ENCODE measurements around the gene PLCB2.

The PLCB2 gene

GRCh38 chr15:40267670-40268069, 40.1 kb downstream of the PLCB2 start:
- DNase-seq, result no peak

DNA sequence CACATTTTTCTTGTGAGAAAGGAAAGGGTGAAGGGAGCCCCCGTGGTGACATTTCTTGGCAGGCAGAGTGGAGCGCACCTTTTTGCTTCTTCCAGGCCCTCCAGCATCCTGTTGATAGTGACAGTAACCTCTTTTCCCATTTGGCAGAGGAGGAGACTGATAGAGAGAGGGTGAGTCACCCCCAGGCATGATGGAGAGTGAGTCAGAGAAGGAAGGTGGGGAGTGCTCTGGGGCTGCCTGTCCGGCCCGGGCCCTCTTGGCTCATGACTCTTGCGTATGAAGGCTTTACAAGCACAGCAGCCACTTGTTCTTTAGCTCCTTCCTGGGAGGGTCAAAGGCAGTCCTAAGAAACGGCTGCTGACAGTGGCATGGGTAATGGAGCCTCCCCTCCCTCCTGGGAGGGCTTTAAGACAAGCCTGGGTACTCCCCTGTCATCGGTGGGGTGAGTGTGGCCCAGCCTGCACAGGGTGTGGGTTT, 40.9 kb downstream of the PLCB2 start:
- no peak for DNase-seq

DNA sequence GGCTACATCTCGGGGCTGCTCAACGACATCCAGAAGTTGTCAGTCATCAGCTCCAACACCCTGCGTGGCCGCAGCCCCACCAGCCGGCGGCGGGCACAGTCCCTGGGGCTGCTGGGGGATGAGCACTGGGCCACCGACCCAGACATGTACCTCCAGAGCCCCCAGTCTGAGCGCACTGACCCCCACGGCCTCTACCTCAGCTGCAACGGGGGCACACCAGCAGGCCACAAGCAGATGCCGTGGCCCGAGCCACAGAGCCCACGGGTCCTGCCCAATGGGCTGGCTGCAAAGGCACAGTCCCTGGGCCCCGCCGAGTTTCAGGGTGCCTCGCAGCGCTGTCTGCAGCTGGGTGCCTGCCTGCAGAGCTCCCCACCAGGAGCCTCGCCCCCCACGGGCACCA, 41.9 kb downstream of the PLCB2 start:
- DNase-seq, result no peak

DNA sequence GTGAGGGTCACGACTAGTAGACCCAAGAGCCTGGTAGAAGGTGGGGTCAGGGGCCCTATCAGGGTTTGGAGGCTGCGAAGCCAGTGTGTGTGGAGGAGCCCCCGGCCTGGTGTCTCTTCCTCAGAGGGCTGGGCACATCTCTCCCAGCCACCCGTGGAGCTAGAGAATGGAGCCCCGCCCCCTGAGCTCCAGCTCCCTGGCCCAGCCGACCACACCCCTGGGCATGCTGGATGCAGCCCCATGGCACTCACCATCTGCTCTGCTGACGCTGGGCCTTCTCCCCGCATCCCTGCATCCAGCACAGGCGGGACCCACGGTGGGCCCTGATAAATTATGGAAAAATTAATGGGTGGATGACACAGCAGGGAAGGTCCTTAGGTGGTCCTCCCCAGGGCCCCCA, 42.4 kb downstream of the PLCB2 start:
- peak; percentile 28 to 67 for DNase-seq

DNA sequence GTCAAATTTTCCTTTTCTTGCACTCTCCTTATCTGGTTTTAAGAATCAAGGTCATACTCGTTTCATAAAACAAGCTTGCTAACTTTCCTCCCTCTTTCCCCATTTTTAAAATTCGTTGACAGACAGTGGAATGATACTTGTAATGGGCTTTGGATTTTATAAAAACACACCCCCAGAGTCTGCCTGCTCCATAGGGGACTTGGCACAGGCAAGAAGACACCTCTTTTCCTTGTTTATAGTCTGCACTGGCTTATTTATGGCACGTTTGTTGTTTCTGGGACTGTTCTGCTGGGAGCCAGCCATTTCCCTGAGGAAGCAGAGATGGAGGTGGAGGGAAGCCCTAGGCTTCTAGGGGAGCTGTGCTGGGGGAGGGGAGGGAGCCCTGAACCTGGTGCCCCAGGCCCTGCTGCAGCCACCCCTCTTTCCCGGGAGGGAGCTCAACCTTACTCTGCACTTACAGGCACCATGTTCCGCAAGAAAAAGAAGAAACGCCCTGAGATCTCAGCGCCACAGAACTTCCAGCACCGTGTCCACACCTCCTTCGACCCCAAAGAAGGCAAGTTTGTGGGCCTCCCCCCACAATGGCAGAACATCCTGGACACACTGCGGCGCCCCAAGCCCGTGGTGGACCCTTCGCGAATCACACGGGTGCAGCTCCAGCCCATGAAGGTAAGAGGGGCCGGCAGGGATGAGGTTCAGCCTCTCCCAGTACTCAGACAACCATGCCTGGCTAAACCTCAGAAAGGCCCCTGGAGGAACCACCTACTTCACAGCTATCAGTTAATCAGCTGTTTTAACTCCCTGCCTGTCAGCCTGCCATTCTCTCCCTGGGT, 43.2 kb downstream of the PLCB2 start:
- DNase-seq, result no peak

DNA sequence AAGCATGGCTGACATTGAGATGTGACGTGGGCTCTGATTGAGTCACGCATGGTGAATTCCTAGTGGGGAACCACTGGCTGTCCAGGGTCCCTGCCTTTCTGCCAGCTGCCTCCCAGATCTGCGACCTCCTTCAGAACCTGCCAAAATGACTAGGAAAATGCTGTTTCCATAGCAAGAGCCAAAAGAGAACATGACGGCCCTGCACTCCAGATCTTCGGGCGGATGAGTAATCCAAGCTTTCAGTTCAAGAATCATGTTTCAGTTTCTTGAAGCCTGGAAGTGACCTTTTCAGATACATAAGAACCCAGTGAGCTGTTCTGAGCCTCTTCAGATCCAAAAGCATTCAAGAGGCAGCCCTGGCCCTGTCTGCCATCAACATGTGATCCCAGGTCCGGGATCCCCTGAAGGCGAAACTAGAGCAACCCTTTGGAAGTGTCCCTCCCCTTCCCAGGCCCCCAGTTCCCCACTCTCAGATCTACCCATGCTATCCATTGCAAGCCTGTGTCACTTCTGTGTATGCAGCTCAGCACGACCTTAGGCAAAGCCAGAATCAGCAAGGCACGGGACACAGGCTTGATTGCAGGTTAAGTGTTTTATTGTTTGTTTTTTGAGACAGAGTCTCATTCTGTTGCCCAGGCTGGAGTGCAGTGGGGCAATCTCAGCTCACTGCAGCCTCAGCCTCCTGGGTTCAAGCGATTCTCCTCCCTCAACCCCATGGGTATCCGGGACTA, 44.5 kb downstream of the PLCB2 start:
- no peak for DNase-seq

- DNase-seq, result peak; percentile 68 to 86
Observed at GRCh38 chr15:40259021-40259420, 48.7 kb downstream of the PLCB2 start.

DNA sequence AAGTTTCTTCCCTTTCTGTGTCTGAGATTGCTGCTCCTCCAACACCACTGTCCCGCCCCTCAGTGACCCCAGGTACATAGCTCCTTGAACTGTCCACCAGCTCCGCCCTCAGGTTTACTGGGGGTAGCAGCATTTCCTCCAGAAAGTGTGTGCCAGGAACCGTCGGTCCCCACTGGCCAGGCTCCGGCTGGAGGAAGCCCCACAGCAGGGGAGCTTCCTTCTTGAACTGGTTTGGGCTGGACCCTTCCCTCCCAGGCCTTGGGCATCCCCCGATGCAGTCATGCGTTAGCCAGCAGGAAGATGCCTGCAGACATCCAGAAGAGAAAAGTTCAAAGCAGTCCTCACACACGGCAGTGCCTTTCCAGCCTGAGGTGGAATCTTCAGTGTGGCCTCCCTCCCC, 49.2 kb downstream of the PLCB2 start:
- no peak for DNase-seq

DNA sequence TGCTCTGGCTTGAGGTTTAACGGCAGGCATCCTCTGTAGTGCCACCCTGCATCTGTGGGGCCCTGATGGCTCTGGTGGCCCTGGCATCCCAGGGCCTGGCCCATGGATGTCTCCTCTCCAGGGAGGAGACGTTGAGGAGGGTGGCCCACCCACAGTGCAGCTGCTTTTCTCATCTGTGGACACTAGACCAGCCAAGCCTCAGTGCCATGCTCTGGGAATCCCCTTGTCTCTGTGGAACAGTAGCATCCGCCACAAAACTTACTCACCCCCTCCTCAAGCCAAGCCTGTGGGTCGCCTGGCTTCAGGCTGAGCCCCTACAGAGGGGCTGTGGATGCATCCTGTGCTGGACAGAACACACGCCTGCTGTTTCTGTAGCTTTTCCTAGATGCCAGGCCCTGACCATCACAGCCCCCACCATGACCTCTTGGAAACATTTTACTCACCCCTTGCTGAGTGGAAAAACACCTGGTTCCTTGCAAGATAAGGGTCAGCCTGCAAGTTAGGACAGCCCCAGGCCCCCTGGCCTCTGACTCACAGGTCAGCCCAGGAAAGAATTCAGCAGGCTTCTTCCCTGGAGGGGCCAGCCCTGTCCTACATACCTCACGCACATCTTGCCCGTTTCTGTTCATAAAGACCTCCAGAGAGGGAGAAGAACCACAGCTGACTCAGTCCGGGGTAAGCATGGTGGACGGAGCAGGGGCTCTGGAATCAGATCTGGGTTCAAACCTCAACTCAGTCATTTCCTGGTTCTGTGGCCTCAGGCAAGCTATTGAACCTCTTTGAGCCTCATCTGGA, 49.9 kb downstream of the PLCB2 start:
- no peak for DNase-seq

GRCh38 chr15:40256638-40257235, 51.0 kb downstream of the PLCB2 start:
- peak; percentile 62 to 63 for DNase-seq

DNA sequence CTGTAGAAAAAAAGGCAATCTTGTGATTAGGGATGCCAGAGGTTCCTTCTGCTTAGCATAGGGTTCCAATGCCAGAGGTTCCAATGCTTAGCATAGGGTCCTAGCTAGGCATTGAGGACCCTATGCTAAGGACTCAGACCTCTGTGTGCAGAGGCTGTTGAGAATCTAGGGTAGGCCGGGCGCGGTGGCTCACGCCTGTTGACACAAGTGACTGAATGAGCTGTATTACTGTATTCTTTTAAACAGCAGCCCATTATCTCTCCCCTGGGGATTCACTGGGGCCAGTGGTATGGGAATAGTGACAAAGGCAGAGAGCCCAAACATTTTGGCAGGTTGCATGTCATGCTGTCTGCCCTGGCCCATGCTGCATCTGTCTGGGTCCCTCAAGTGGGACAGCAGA, 52.7 kb downstream of the PLCB2 start:
- peak; percentile 46 to 83 for DNase-seq

DNA sequence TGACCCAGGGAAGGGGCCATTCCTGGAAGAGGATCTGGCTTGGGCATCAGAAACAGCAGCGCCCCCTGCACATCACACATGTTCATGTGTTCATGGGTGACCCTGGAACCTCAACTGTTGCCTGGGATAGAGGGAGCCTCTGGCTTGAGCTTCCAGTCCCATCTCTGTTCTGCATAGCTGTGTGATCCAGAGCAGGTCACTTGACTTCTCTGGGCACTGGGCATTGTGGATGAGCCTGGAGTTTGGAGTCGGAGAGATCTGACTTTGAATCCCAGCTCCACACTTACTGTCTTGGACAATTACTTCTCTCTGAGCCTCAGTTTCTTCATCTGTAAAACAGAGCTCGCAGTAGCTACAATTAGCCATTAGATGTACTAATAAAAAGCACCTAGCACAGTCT, 53.3 kb downstream of the PLCB2 start:
- DNase-seq, result no peak

GRCh38 chr15:40253167-40253790, 54.5 kb downstream of the PLCB2 start:
- no peak for DNase-seq

- peak in 1 of 2 experiments; percentile 34 for DNase-seq
Observed at GRCh38 chr15:40252438-40253166, 55.1 kb downstream of the PLCB2 start.

DNA sequence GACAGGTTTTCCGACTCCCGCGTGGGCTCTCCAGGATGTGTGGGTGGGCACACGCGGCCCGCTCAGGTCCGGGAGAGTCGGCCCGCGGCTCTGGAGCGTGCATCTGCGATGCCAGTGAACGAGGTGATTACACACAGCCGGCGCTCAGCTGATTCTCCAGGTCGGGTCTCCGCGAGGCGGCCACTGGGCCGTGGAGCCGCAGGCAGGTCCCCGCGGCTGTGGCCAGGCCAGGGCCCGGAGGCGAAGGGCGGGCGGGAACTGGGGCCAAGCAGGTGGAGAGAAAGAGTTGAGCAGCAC, 55.6 kb downstream of the PLCB2 start:
- no peak for DNase-seq

DNA sequence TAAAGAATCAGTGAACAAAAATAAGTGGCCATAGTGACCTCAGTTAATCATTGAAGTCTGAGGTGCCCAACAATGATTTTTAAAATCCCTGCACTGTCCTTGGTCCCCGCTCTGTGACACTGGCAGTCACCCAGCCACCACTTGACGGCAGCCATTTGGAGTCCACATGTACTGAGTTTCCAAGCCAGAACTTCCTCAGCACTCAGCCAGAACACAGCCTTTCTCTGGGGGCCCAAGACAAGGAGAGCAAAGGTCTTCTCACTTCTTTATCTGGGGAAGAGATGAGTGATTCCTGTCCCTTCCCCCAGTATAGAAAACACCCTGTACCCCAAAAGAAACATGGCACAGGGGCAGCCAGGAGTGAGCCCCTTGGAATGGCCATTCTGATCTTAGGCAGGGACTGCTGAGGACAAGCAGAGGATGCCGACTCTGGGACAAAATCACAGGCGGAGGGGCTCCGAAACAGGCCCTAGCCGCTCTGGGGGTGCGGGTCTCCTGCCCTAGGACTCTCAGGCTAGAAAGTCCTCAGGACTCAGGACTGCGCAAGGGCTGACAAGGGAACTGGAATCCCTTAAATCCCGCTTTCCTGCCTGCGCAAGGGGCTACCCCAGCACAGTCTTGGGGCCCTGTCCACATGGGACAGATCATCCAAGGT, 56.1 kb downstream of the PLCB2 start:
- DNase-seq, result no peak

DNA sequence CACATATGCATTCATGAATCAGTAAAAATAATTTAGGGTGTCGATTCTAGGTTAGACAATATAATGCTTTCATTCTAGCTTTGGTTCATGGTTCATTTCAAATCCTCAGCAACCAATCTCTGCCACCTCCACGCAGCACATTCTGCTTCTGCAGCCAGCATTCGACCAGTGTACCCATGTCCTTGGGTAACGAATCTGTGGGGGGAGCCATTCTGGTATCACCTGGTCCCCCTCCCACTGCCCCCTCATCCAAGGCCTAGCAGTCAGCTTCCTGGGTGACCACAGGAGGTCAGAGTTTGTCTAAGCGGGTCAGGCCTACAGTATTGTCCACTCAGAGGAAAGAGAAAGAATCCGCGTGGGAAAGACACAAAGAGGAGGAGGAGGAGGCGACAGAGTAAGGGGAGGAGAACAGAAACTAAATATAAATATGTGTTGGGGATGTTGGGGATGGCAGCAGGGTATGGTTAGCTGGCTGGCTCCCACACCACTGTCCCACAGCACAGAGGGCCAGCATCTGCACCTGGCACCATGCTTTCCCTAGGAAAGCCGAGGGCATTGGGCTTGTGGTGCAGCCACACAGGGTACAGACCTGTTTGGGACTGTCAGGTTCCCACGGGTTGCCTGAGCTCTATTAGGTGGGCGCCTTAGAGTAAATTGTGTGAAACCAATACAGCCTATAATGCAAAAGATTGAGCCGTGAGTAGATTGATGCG, 56.8 kb downstream of the PLCB2 start:
- no peak for DNase-seq

DNA sequence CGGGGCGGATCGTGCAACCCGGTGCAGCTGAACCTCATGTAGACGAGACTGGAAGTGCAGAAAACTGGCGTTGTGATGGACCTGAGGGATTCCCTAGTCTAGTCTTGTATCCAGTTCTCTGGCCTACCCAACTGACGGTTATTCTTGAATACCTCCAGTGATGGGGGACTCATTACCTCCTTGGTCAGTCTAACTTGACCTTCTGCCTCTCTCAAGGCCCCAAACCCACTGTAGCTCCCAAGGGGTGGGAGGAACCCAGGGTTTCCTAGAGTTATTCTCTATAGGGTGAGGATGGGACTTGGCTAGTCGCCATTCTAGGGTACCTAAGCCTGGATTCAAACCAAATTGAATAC, 57.5 kb downstream of the PLCB2 start:
- DNase-seq, result no peak

- no peak for DNase-seq
Observed at GRCh38 chr15:40249477-40250303, 58.0 kb downstream of the PLCB2 start.

Measured in NCI-H524 (cell line).